ENCODE measurements around the gene UHRF1.

Gene UHRF1

DNA sequence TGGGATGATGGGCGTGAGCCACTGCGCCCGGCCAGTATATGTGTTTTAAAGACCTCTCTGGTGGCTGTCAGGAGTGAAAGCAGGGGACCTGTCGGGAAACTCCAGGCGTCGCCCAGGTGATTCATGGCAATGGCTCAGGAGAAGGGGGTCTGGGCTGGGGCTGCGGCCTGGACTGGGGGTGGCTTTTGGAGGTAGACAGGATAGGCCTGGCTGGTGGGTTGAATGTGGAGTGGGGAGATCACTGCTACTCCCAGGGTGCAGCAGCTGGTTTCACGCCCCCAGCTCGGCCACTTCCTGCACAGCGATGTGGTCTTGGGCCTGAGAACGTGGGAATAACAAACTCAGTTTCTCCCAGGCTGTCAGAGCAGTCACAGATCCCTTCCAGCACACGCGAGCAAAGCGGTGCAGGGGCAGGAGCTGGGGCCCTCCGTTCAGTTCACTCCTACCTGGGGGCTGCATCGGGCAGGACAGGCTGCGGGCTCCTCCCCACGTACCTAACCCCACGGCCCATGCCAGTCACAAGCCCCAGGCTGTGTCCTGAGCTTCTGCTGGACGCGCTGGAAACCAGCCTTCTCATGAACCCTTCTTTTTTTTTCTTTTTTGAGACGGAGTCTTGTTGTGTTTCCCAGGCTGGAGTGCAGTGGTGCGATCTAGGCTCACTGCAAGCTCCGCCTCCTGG lies 78.5 kb downstream of the UHRF1 start:
- no peak for DNase-seq (ENCODE audit: low spot score)
- H3K4me3 ChIP-seq = no peak overlapping the region
- no peak overlapping the region for H3K27ac ChIP-seq
- TF ChIP-seq, protein P1, sequence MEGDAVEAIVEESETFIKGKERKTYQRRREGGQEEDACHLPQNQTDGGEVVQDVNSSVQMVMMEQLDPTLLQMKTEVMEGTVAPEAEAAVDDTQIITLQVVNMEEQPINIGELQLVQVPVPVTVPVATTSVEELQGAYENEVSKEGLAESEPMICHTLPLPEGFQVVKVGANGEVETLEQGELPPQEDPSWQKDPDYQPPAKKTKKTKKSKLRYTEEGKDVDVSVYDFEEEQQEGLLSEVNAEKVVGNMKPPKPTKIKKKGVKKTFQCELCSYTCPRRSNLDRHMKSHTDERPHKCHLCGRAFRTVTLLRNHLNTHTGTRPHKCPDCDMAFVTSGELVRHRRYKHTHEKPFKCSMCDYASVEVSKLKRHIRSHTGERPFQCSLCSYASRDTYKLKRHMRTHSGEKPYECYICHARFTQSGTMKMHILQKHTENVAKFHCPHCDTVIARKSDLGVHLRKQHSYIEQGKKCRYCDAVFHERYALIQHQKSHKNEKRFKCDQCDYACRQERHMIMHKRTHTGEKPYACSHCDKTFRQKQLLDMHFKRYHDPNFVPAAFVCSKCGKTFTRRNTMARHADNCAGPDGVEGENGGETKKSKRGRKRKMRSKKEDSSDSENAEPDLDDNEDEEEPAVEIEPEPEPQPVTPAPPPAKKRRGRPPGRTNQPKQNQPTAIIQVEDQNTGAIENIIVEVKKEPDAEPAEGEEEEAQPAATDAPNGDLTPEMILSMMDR (IDR thresholded peaks at IDR 0.05) = no peak

GRCh38 chr19:4988770-4989251 lies 79.5 kb downstream of the UHRF1 start:
- peak overlapping the region; percentile 29 for H3K4me3 ChIP-seq
- peak overlapping the region in 1 of 2 donors; percentile 26 for H3K27ac ChIP-seq
- DNase-seq (ENCODE audit: low spot score) = peak; percentile 77
- TF ChIP-seq, protein P1 (IDR thresholded peaks at IDR 0.05) = no peak

- TF ChIP-seq, protein P1 (IDR thresholded peaks at IDR 0.05) = no peak
- DNase-seq (ENCODE audit: low spot score) = no peak
- Histone ChIP-seq H3K27ac (no peak overlapping the region), H3K4me3 (no peak overlapping the region)
These were observed 81.0 kb downstream of the UHRF1 start for GRCh38 chr19:4990306-4990705.

DNA sequence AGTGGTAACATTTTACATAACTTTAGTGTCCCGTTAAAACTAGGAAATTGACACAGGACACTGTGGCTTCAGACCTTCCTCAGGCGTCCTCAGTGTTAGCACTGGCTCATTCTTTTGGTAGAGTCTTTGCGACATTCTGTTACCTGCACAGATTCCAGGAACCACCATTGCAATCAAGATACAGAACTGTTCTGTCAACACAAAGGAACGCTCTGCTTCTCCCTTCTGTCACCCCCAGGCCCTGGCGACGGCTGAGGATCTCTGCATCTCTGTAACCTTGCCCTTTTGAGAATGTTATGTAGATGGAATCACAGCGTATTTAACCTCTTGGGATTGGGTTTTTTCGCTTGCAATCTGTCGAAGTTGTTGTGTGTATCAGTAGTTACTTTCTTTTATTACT lies 82.2 kb downstream of the UHRF1 start:
- TF ChIP-seq, protein P1 (IDR thresholded peaks at IDR 0.05) = no peak
- no peak for DNase-seq (ENCODE audit: low spot score)
- Histone ChIP-seq H3K4me3 (no peak overlapping the region), H3K27ac (no peak overlapping the region)

DNA sequence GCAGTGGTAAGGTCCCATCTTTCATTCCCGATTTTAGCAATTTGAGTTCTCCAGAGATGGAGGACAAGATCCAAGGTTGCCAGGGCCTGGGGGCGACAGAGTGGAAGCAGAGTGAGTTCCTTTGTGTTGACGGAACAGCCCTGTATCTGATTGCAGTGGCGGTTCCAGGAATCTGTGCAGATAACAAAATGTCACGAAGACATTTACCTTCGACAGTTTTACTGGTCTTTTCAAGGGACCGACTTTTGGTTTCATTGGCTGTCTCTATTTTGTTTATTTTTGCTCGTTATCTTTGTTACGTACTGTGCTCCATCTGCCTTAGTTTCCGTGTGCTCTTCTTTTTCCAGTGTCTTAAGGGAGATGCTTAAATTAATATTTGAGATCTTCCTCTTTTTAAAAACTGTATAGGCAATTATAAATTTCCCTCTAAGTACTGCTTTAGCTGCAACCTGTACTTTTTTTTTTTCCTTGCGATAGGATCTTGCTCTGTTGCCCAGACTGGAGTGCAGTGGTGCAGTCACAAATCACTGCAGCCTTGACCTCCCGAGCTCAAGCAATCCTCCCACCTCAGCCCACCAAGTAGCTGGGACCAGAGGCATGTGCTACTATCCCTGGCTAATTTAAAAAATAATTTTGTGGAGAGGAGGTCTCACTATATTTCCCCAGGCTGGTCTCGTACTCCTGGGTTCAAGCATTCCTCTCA lies 82.8 kb downstream of the UHRF1 start:
- H3K4me3 ChIP-seq = no peak overlapping the region
- no peak for DNase-seq (ENCODE audit: low spot score)
- TF ChIP-seq, protein P1 (IDR thresholded peaks at IDR 0.05) = no peak
- H3K27ac ChIP-seq = no peak overlapping the region

DNA sequence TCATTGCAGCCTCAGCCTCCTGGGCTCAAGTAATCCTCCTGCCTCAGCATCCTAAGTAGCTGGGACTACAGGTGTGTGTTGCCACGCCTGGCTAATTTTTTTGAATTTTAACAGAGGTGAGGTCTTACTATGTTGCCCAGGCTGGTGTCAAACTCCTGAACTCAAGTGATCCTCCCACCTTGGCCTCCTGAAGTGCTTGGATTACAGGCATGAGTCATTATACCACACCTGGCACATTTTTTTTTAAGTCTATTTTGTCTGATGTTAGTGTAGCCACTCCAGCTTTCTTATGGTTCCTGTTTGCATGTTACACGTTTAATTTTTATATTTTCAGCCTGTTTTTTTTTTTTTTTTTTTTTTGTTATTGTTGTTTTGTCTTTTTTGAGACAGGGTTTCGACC lies 84.4 kb downstream of the UHRF1 start:
- TF ChIP-seq, protein P1 (IDR thresholded peaks at IDR 0.05) = no peak
- no peak overlapping the region for H3K27ac ChIP-seq
- H3K4me3 ChIP-seq = no peak overlapping the region
- no peak for DNase-seq (ENCODE audit: low spot score)

- H3K27ac ChIP-seq = no peak overlapping the region
- H3K4me3 ChIP-seq = no peak overlapping the region
- TF ChIP-seq, protein P1 (IDR thresholded peaks at IDR 0.05) = no peak
- no peak for DNase-seq (ENCODE audit: low spot score)
These were observed 87.4 kb downstream of the UHRF1 start for GRCh38 chr19:4996701-4997100.
